H9 (cell line): ENCODE results near the gene TMEM51. TPM values are rescaled to one million over a fixed set of nuclear protein-coding genes. Genes with fewer than 3 reads are reported as not detected.

Experiments
- DNase-seq: peaks from one replicate; pipeline ENCODE4 v3.0.0-alpha.2; 2017
- H2AFZ ChIP-seq: one replicate; pipeline ENCODE4 v1.6.1; 2013; ENCODE audit warnings: mild to moderate bottlenecking, low read length, control low read depth, moderate library complexity
- H2AK5ac ChIP-seq: 2 replicates; pipeline ENCODE4 v1.6.1; 2013; ENCODE audit warnings: low read length, control low read depth, mixed read lengths; ENCODE audit not compliant: insufficient read length
- H2BK120ac ChIP-seq: one replicate; pipeline ENCODE4 v1.6.1; 2013; ENCODE audit warnings: low read depth, mild to moderate bottlenecking, low read length, control low read depth, inconsistent platforms; ENCODE audit not compliant: poor library complexity, severe bottlenecking
- H2BK12ac ChIP-seq: 2 replicates; pipeline ENCODE4 v1.6.1; 2013; ENCODE audit warnings: low read length, control low read depth, mixed read lengths, low read depth; ENCODE audit not compliant: insufficient read length
- H2BK15ac ChIP-seq: 2 replicates; pipeline ENCODE4 v1.6.1; 2013; ENCODE audit warnings: low read depth, low read length, control low read depth
- H2BK20ac ChIP-seq: one replicate; pipeline ENCODE4 v1.6.1; 2013; ENCODE audit warnings: low read depth, mild to moderate bottlenecking, low read length, control low read depth, inconsistent platforms; ENCODE audit not compliant: poor library complexity, severe bottlenecking
- H2BK5ac ChIP-seq: 2 replicates; pipeline ENCODE4 v1.6.1; 2013; ENCODE audit warnings: low read length, control low read depth, mixed read lengths; ENCODE audit not compliant: insufficient read length
- H3K14ac ChIP-seq: 2 replicates; pipeline ENCODE4 v1.6.1; 2013; ENCODE audit warnings: low read length, control low read depth; ENCODE audit not compliant: insufficient read depth
- H3K18ac ChIP-seq: 2 replicates; pipeline ENCODE4 v1.6.1; 2013; ENCODE audit warnings: low read depth, mild to moderate bottlenecking, mixed read lengths, low read length, control low read depth; ENCODE audit not compliant: insufficient read length
- H3K23ac ChIP-seq: 2 replicates; pipeline ENCODE4 v1.6.1; 2013; ENCODE audit warnings: low read length, control low read depth, mixed read lengths, low read depth; ENCODE audit not compliant: insufficient read length
- H3K23me2 ChIP-seq: 2 replicates; pipeline ENCODE4 v1.6.1; 2013; ENCODE audit warnings: low read depth, mild to moderate bottlenecking, mixed read lengths, low read length, control low read depth; ENCODE audit not compliant: insufficient read length, poor library complexity, severe bottlenecking
- H3K27ac ChIP-seq: 2 replicates; pipeline ENCODE4 v1.5.1; 2013; ENCODE audit warnings: low read length, control low read depth, mixed read lengths, low read depth; ENCODE audit not compliant: insufficient read length
- H3K27me3 ChIP-seq: 2 replicates; pipeline ENCODE4 v1.6.1; 2013; ENCODE audit warnings: low read length, control low read depth, inconsistent platforms; ENCODE audit not compliant: insufficient read depth
- H3K4ac ChIP-seq: 2 replicates; pipeline ENCODE4 v1.6.1; 2013; ENCODE audit warnings: low read depth, mild to moderate bottlenecking, control low read depth, inconsistent platforms, low read length, moderate library complexity
- H3K4me1 ChIP-seq: 2 replicates; pipeline ENCODE4 v1.6.1; 2013; ENCODE audit warnings: low read length, control low read depth, inconsistent platforms; ENCODE audit not compliant: insufficient read depth
- H3K4me2 ChIP-seq: 2 replicates; pipeline ENCODE4 v1.6.1; 2013; ENCODE audit warnings: low read length, control low read depth, mixed read lengths; ENCODE audit not compliant: insufficient read length, insufficient read depth
- H3K56ac ChIP-seq: 2 replicates; pipeline ENCODE4 v1.6.1; 2013; ENCODE audit warnings: low read depth, mild to moderate bottlenecking, mixed read lengths, low read length, control low read depth; ENCODE audit not compliant: insufficient read length
- H3K79me1 ChIP-seq: 2 replicates; pipeline ENCODE4 v1.6.1; 2013; ENCODE audit warnings: low read depth, mild to moderate bottlenecking, moderate library complexity, low read length, control low read depth, inconsistent platforms; ENCODE audit not compliant: insufficient read depth, poor library complexity, severe bottlenecking
- H3K79me2 ChIP-seq: 2 replicates; pipeline ENCODE4 v1.6.1; 2013; ENCODE audit warnings: low read length, control low read depth, inconsistent platforms; ENCODE audit not compliant: insufficient read depth
- H3K9ac ChIP-seq: 2 replicates; pipeline ENCODE4 v1.6.1; 2013; ENCODE audit warnings: low read length, control low read depth, mixed read lengths; ENCODE audit not compliant: insufficient read length; ENCODE audit errors: extremely low read depth
- H3K9me3 ChIP-seq: one replicate; pipeline ENCODE4 v1.6.1; 2013; ENCODE audit warnings: low read depth, low read length, inconsistent platforms; ENCODE audit not compliant: control insufficient read depth
- H3T11ph ChIP-seq: one replicate; pipeline ENCODE4 v1.6.1; 2013; ENCODE audit warnings: mild to moderate bottlenecking, low read length, control low read depth, inconsistent platforms
- H4K20me1 ChIP-seq: one replicate; pipeline ENCODE4 v1.6.1; 2013; ENCODE audit not compliant: control insufficient read depth, insufficient read length, insufficient read depth
- H4K5ac ChIP-seq: 2 replicates; pipeline ENCODE4 v1.6.1; 2013; ENCODE audit warnings: low read depth, mild to moderate bottlenecking, mixed read lengths, low read length, control low read depth; ENCODE audit not compliant: insufficient read length
- H4K8ac ChIP-seq: replicated peaks from 2 replicates; pipeline ENCODE4 v1.6.1; 2013; ENCODE audit warnings: low read length, control low read depth, mixed read lengths, low read depth; ENCODE audit not compliant: insufficient read length
- H4K91ac ChIP-seq: 2 replicates; pipeline ENCODE4 v1.6.1; 2013; ENCODE audit warnings: low read depth, mild to moderate bottlenecking, moderate library complexity, mixed read lengths, low read length, control low read depth; ENCODE audit not compliant: insufficient read length
- H3K27ac Mint-ChIP-seq, 3 experiments: 2 replicates in 2 of 3; 3 replicates in 1 of 3; pipeline ENCODE4 v1.8.0; 2020 to 2021; ENCODE audit warnings: mixed read lengths in 3 of 3, mild to moderate bottlenecking in 1 of 3, moderate library complexity in 1 of 3
- H3K27me3 Mint-ChIP-seq: 2 replicates; pipeline ENCODE4 v1.8.0; 2021; ENCODE audit warnings: low read depth, mild to moderate bottlenecking, moderate library complexity, mixed read lengths
- H3K36me3 Mint-ChIP-seq, 3 experiments: 2 replicates in 2 of 3; 3 replicates in 1 of 3; pipeline ENCODE4 v1.8.0; 2020 to 2021; ENCODE audit warnings: low read depth in 3 of 3, mixed read lengths in 3 of 3; ENCODE audit not compliant: insufficient read depth in 1 of 3
- H3K4me1 Mint-ChIP-seq, 2 experiments: 2 replicates each; pipeline ENCODE4 v1.8.0; 2020; ENCODE audit warnings: mixed read lengths in 2 of 2
- H3K4me3 Mint-ChIP-seq, 2 experiments: 2 replicates in 1 of 2; 3 replicates in 1 of 2; pipeline ENCODE4 v1.8.0; 2020 to 2021; ENCODE audit warnings: mild to moderate bottlenecking in 2 of 2, mixed read lengths in 2 of 2, moderate library complexity in 1 of 2
- H3K9me3 Mint-ChIP-seq, 2 experiments: 2 replicates in 1 of 2; 3 replicates in 1 of 2; pipeline ENCODE4 v1.8.0; 2020; ENCODE audit warnings: mild to moderate bottlenecking in 2 of 2, mixed read lengths in 2 of 2, moderate library complexity in 1 of 2
- CTCF ChIP-seq: fragments of 200-600 bp; sonication (generic); conservative IDR thresholded peaks from 3 replicates; pipeline ENCODE4 v1.8.0; 2021; ENCODE audit warnings: antibody characterized with exemption, mild to moderate bottlenecking
- WGBS: extraction: QIAGEN DNeasy Blood & Tissue Kit; methylation state at CpG from one replicate; pipeline ENCODE4 v1.1.7; 2013; ENCODE audit warnings: missing lambda C conversion rate, low lambda C conversion rate, mixed read lengths; ENCODE audit not compliant: insufficient read length; ENCODE audit errors: extremely low coverage; 5-methylcytosine and 5-hydroxymethylcytosine counted together
- total RNA-seq: library from RNA; stranded (reverse); gene quantifications from 2 replicates; pipeline ENCODE4 v1.2.1, GENCODE V29; 2021

TMEM51 gene
- total RNA-seq, 1 experiment from 2014 or later: 4.6 TPM

GRCh38 chr1:15110867-15111230 is 42.7 kb upstream of the TMEM51 start:
- Mint-ChIP-seq H3K27me3 (peaks cover 8% of the 10 kb centered on the region), H3K36me3 (no peaks in the 10 kb centered on the region), H3K27ac (no peak overlapping the region), H3K9me3 (no peaks in the 10 kb centered on the region; a peak in 1 of 5 replicates), H3K4me1 (peaks cover 36 to 41% of the 10 kb centered on the region in 2 experiments), H3K4me3 (no peak overlapping the region)
- DNase-seq: peak; percentile 69
- no peak overlapping the region for H3K18ac ChIP-seq
- no CpG with 5 or more reads among the region's 2 CpGs for WGBS
- H3K4me1 ChIP-seq: peaks cover 9% of the 10 kb centered on the region; the same call in 1 of the 2 replicates
- H3K9ac ChIP-seq: no peak overlapping the region
- no peaks in the 10 kb centered on the region for H3K23me2 ChIP-seq
- H2AFZ ChIP-seq: no peak overlapping the region
- no peak overlapping the region for H2BK120ac ChIP-seq
- H2AK5ac ChIP-seq: no peak overlapping the region
- no peak overlapping the region for H3K4me2 ChIP-seq
- H2BK5ac ChIP-seq: no peak overlapping the region
- no peak overlapping the region for H2BK20ac ChIP-seq
- no peaks in the 10 kb centered on the region for H3K9me3 ChIP-seq
- H3K14ac ChIP-seq: no peak overlapping the region
- no peak overlapping the region for H3K4ac ChIP-seq
- no peaks in the 10 kb centered on the region for H3K27me3 ChIP-seq
- no peak overlapping the region for H3K23ac ChIP-seq
- no peak overlapping the region for H3T11ph ChIP-seq
- H4K91ac ChIP-seq: no peak overlapping the region
- no peak overlapping the region for H3K27ac ChIP-seq
- TF ChIP-seq CTCF: peak; percentile 62
- no peak overlapping the region for H2BK15ac ChIP-seq
- H4K5ac ChIP-seq: no peak overlapping the region
- no peaks in the 10 kb centered on the region for H3K79me2 ChIP-seq
- H4K8ac ChIP-seq: no peak overlapping the region
- no peaks in the 10 kb centered on the region for H4K20me1 ChIP-seq
- H3K56ac ChIP-seq: no peak overlapping the region
- no peaks in the 10 kb centered on the region for H3K79me1 ChIP-seq
- H2BK12ac ChIP-seq: no peak overlapping the region
